Activated CD4-positive, alpha-beta T cell treated with anti-CD3 and anti-CD28 coated beads, Interleukin-2, amount 50 U/mL, for 24 hours (primary cell): ENCODE results near the gene PTPRR.

ENCODE experiments used
- DNase-seq, 2 donors: peaks; one replicate each; pipeline ENCODE4 v3.0.0-alpha.2; 2020; ENCODE audit warnings: low read depth in 1 of 2, low spot score in 1 of 2

The PTPRR gene

GRCh38 chr12:70706611-70707010 lies 213.9 kb downstream of the PTPRR start:
- DNase-seq = no peak

- DNase-seq = no peak
These were observed 222.2 kb downstream of the PTPRR start for GRCh38 chr12:70698345-70698744.

GRCh38 chr12:70695361-70696023 lies 225.0 kb downstream of the PTPRR start:
- DNase-seq = no peak

- no peak for DNase-seq
These were observed 227.8 kb downstream of the PTPRR start for GRCh38 chr12:70692681-70693288.

GRCh38 chr12:70691018-70691672 lies 229.4 kb downstream of the PTPRR start:
- DNase-seq = no peak

- DNase-seq = no peak
These were observed 233.6 kb downstream of the PTPRR start for GRCh38 chr12:70686907-70687306.

GRCh38 chr12:70686299-70686698 lies 234.2 kb downstream of the PTPRR start:
- DNase-seq = no peak

- DNase-seq = no peak
These were observed 236.6 kb downstream of the PTPRR start for GRCh38 chr12:70683976-70684375.

- no peak for DNase-seq
These were observed 248.8 kb downstream of the PTPRR start for GRCh38 chr12:70671698-70672097.

GRCh38 chr12:70670948-70671347 lies 249.6 kb downstream of the PTPRR start:
- DNase-seq = no peak

GRCh38 chr12:70667253-70667652 lies 253.3 kb downstream of the PTPRR start:
- DNase-seq = no peak

- DNase-seq = no peak
These were observed 254.2 kb downstream of the PTPRR start for GRCh38 chr12:70666364-70666763.

GRCh38 chr12:70664465-70664881 lies 256.1 kb downstream of the PTPRR start:
- DNase-seq = no peak

GRCh38 chr12:70663838-70664237 lies 256.7 kb downstream of the PTPRR start:
- no peak for DNase-seq

- DNase-seq = no peak
These were observed 258.9 kb downstream of the PTPRR start for GRCh38 chr12:70661466-70662161.

GRCh38 chr12:70660620-70661219 lies 259.8 kb downstream of the PTPRR start:
- DNase-seq = no peak

GRCh38 chr12:70660002-70660604 lies 260.4 kb downstream of the PTPRR start:
- no peak for DNase-seq

GRCh38 chr12:70659077-70659606 lies 261.4 kb downstream of the PTPRR start:
- DNase-seq = no peak

- DNase-seq = no peak
These were observed 262.8 kb downstream of the PTPRR start for GRCh38 chr12:70657616-70658286.

- DNase-seq = no peak
These were observed 268.1 kb downstream of the PTPRR start for GRCh38 chr12:70652451-70652850.
